ENCODE measurements around the gene CIITA. TPM values are rescaled to one million over a fixed set of nuclear protein-coding genes. Genes with fewer than 3 reads are reported as not detected.

Gene CIITA
- total RNA-seq, 1 experiment from 2014 or later: 0.26 TPM

DNA sequence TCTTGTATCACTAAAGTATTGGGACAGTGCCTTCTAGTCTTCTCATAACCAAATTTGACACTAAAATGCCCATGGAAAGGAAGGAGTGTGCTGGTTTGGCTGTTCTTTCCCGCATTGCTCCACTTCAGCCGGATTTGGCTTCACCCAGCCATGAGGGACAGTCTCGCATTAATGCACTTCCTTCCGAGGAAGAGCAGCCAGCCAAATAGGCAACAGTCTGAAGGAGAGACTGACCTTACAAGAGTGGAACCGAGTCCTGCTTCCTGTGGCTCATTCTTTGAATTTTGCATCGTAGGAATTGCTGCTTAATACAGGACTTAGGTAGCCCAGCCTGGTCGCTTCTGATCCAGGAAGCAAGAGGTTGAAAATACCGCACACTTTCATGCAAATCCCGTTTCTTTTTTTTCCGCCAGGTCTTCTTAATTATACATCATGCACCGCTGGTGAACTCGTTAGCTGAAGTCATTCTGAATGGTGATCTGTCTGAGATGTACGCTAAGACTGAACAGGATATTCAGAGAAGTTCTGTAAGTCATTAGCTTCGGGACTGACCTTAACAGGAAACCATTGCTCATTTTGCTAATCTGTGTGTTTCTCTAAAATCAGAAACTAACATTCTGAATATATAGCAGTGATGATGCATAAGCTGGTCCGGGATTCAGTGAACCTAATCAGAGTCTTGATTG is 105.6 kb downstream of the CIITA start:
- ChIA-PET CTCF (interaction anchor here (0.8 to 2.8 kb wide), 9 partner anchors 11 to 404 kb away, joined by 4 to 16 read pairs (median 6); partner anchors contain the start of gene SOCS1), POLR2A (no interaction called here)
- Mint-ChIP-seq H3K36me3 (no peaks in the 10 kb centered on the region; the same call in 1 of the 2 replicates), H3K4me3 (no peak overlapping the region), H3K27ac (no peak overlapping the region), H3K9me3 (no peaks in the 10 kb centered on the region), H3K27me3 (ENCODE audit: low read depth) (no peaks in the 10 kb centered on the region), H3K4me1 (0 out of 2 replicates have a peak, but pooled peaks cover 15% of the 10 kb centered on the region)
- no peak for DNase-seq (ENCODE audit: low spot score)
- TF ChIP-seq ZNF396 (CRISPR knock-in tag; IDR thresholded peaks at IDR 0.05; ENCODE audit: borderline replicate concordance) (no peak), ETV6 (CRISPR knock-in tag; IDR thresholded peaks at IDR 0.05) (no peak), FOXP1 (CRISPR knock-in tag; IDR thresholded peaks at IDR 0.05; ENCODE audit: borderline replicate concordance) (no peak), NR1H2 (CRISPR knock-in tag; IDR thresholded peaks at IDR 0.05) (no peak), NFE2L1 (CRISPR knock-in tag; IDR thresholded peaks at IDR 0.05) (no peak), ZNF317 (CRISPR knock-in tag; IDR thresholded peaks at IDR 0.05; ENCODE audit: borderline replicate concordance, low read depth) (no peak), TEAD1 (CRISPR knock-in tag; IDR thresholded peaks at IDR 0.05) (no peak), GTF2I (CRISPR knock-in tag; conservative IDR thresholded peaks at IDR 0.05) (no peak), ZNF263 (CRISPR knock-in tag; IDR thresholded peaks at IDR 0.05; ENCODE audit: low read depth) (no peak)
- TF ChIP-seq, protein P1, sequence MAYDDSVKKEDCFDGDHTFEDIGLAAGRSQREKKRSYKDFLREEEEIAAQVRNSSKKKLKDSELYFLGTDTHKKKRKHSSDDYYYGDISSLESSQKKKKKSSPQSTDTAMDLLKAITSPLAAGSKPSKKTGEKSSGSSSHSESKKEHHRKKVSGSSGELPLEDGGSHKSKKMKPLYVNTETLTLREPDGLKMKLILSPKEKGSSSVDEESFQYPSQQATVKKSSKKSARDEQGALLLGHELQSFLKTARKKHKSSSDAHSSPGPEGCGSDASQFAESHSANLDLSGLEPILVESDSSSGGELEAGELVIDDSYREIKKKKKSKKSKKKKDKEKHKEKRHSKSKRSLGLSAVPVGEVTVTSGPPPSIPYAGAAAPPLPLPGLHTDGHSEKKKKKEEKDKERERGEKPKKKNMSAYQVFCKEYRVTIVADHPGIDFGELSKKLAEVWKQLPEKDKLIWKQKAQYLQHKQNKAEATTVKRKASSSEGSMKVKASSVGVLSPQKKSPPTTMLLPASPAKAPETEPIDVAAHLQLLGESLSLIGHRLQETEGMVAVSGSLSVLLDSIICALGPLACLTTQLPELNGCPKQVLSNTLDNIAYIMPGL (CRISPR knock-in tag; IDR thresholded peaks at IDR 0.05): no peak
- TF ChIP-seq, protein P2, sequence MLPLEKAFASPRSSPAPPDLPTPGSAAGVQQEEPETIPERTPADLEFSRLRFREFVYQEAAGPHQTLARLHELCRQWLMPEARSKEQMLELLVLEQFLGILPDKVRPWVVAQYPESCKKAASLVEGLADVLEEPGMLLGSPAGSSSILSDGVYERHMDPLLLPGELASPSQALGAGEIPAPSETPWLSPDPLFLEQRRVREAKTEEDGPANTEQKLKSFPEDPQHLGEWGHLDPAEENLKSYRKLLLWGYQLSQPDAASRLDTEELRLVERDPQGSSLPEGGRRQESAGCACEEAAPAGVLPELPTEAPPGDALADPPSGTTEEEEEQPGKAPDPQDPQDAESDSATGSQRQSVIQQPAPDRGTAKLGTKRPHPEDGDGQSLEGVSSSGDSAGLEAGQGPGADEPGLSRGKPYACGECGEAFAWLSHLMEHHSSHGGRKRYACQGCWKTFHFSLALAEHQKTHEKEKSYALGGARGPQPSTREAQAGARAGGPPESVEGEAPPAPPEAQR (CRISPR knock-in tag; IDR thresholded peaks at IDR 0.05): no peak
- TF ChIP-seq, protein P3, sequence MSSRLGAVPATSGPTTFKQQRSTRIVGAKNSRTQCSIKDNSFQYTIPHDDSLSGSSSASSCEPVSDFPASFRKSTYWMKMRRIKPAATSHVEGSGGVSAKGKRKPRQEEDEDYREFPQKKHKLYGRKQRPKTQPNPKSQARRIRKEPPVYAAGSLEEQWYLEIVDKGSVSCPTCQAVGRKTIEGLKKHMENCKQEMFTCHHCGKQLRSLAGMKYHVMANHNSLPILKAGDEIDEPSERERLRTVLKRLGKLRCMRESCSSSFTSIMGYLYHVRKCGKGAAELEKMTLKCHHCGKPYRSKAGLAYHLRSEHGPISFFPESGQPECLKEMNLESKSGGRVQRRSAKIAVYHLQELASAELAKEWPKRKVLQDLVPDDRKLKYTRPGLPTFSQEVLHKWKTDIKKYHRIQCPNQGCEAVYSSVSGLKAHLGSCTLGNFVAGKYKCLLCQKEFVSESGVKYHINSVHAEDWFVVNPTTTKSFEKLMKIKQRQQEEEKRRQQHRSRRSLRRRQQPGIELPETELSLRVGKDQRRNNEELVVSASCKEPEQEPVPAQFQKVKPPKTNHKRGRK (CRISPR knock-in tag; IDR thresholded peaks at IDR 0.05; ENCODE audit: borderline replicate concordance): no peak
- TF ChIP-seq, protein P4, sequence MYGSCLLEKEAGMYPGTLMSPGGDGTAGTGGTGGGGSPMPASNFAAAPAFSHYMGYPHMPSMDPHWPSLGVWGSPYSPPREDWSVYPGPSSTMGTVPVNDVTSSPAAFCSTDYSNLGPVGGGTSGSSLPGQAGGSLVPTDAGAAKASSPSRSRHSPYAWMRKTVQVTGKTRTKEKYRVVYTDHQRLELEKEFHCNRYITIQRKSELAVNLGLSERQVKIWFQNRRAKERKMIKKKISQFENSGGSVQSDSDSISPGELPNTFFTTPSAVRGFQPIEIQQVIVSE (CRISPR knock-in tag; IDR thresholded peaks at IDR 0.05; ENCODE audit: borderline replicate concordance): no peak
- TF ChIP-seq, protein P5, sequence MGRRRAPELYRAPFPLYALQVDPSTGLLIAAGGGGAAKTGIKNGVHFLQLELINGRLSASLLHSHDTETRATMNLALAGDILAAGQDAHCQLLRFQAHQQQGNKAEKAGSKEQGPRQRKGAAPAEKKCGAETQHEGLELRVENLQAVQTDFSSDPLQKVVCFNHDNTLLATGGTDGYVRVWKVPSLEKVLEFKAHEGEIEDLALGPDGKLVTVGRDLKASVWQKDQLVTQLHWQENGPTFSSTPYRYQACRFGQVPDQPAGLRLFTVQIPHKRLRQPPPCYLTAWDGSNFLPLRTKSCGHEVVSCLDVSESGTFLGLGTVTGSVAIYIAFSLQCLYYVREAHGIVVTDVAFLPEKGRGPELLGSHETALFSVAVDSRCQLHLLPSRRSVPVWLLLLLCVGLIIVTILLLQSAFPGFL (CRISPR knock-in tag; IDR thresholded peaks at IDR 0.05; ENCODE audit: borderline replicate concordance): no peak
- TF ChIP-seq, protein P6, sequence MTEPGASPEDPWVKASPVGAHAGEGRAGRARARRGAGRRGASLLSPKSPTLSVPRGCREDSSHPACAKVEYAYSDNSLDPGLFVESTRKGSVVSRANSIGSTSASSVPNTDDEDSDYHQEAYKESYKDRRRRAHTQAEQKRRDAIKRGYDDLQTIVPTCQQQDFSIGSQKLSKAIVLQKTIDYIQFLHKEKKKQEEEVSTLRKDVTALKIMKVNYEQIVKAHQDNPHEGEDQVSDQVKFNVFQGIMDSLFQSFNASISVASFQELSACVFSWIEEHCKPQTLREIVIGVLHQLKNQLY (CRISPR knock-in tag; IDR thresholded peaks at IDR 0.05): no peak
- no peak for ATAC-seq

DNA sequence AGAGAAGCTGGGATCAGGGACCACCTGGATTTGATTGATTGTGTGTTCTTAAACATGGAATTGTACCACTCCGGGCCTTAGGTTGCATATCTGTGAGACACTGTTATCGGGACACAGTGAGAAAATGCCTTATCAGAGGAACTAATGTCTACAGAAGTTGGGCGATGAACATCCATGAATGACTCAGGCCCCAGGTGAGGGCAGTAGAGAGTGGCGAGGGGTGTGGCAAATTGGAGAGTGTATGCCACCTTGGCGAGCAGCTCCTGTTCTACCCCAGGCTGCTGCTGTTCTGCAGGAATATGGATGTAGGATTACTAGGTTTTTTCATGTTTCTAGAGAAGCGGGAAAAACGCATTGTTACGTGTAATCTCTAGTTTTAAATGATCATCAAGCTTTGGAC is 106.2 kb downstream of the CIITA start:
- ChIA-PET POLR2A (interaction anchor here (0.6 kb wide), 1 partner anchor 424 kb away, joined by 3 read pairs; no protein-coding TSS in a partner anchor), CTCF (interaction anchor here (0.8 to 2.8 kb wide), 11 partner anchors 8 to 404 kb away, joined by 3 to 16 read pairs (median 4); partner anchors contain the start of gene SOCS1)
- ATAC-seq (no peak), DNase-seq (ENCODE audit: low spot score) (no peak)
- 0 out of 2 replicates have a peak, but pooled peaks cover 15% of the 10 kb centered on the region for H3K4me1 Mint-ChIP-seq
- no peak overlapping the region for H3K27ac Mint-ChIP-seq
- no peak overlapping the region for H3K4me3 Mint-ChIP-seq
- H3K9me3 Mint-ChIP-seq: no peaks in the 10 kb centered on the region
- no peaks in the 10 kb centered on the region; the same call in 1 of the 2 replicates for H3K36me3 Mint-ChIP-seq
- H3K27me3 Mint-ChIP-seq (ENCODE audit: low read depth): no peaks in the 10 kb centered on the region
- TF ChIP-seq, protein P7, sequence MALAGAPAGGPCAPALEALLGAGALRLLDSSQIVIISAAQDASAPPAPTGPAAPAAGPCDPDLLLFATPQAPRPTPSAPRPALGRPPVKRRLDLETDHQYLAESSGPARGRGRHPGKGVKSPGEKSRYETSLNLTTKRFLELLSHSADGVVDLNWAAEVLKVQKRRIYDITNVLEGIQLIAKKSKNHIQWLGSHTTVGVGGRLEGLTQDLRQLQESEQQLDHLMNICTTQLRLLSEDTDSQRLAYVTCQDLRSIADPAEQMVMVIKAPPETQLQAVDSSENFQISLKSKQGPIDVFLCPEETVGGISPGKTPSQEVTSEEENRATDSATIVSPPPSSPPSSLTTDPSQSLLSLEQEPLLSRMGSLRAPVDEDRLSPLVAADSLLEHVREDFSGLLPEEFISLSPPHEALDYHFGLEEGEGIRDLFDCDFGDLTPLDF (CRISPR knock-in tag; IDR thresholded peaks at IDR 0.05): no peak
- TF ChIP-seq TEAD1 (CRISPR knock-in tag; IDR thresholded peaks at IDR 0.05): no peak
- no peak for TF ChIP-seq ZNF671 (CRISPR knock-in tag; IDR thresholded peaks at IDR 0.05)
- no peak for TF ChIP-seq NFE2L1 (CRISPR knock-in tag; IDR thresholded peaks at IDR 0.05)
- TF ChIP-seq SOX15 (CRISPR knock-in tag; IDR thresholded peaks at IDR 0.05): no peak
- TF ChIP-seq, protein P8, sequence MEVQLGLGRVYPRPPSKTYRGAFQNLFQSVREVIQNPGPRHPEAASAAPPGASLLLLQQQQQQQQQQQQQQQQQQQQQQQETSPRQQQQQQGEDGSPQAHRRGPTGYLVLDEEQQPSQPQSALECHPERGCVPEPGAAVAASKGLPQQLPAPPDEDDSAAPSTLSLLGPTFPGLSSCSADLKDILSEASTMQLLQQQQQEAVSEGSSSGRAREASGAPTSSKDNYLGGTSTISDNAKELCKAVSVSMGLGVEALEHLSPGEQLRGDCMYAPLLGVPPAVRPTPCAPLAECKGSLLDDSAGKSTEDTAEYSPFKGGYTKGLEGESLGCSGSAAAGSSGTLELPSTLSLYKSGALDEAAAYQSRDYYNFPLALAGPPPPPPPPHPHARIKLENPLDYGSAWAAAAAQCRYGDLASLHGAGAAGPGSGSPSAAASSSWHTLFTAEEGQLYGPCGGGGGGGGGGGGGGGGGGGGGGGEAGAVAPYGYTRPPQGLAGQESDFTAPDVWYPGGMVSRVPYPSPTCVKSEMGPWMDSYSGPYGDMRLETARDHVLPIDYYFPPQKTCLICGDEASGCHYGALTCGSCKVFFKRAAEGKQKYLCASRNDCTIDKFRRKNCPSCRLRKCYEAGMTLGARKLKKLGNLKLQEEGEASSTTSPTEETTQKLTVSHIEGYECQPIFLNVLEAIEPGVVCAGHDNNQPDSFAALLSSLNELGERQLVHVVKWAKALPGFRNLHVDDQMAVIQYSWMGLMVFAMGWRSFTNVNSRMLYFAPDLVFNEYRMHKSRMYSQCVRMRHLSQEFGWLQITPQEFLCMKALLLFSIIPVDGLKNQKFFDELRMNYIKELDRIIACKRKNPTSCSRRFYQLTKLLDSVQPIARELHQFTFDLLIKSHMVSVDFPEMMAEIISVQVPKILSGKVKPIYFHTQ (CRISPR knock-in tag; IDR thresholded peaks at IDR 0.05): no peak
- TF ChIP-seq, protein P9, sequence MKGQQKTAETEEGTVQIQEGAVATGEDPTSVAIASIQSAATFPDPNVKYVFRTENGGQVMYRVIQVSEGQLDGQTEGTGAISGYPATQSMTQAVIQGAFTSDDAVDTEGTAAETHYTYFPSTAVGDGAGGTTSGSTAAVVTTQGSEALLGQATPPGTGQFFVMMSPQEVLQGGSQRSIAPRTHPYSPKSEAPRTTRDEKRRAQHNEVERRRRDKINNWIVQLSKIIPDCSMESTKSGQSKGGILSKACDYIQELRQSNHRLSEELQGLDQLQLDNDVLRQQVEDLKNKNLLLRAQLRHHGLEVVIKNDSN (CRISPR knock-in tag; IDR thresholded peaks at IDR 0.05): no peak
